ENCODE measurements around the gene RPA3.

- TF ChIP-seq CTCF (CRISPR knock-in tag; IDR thresholded peaks at IDR 0.05) (no peak), ZKSCAN5 (CRISPR knock-in tag; IDR thresholded peaks at IDR 0.05) (no peak), RNF2 (conservative IDR thresholded peaks at IDR 0.05; ENCODE audit: low read depth) (no peak), TAF1 (CRISPR knock-in tag; IDR thresholded peaks at IDR 0.05) (no peak), CENPX (CRISPR knock-in tag; IDR thresholded peaks at IDR 0.05) (no peak), ZNF674 (CRISPR knock-in tag; IDR thresholded peaks at IDR 0.05; ENCODE audit: low read depth) (no peak), ZNF790 (CRISPR knock-in tag; IDR thresholded peaks at IDR 0.05; ENCODE audit: borderline replicate concordance) (no peak), NFE2L2 (IDR thresholded peaks at IDR 0.05; ENCODE audit: low read length) (no peak), MXI1 (IDR thresholded peaks at IDR 0.05; ENCODE audit: borderline replicate concordance, low read depth, low read length) (no peak)
Observed at GRCh38 chr7:7694542-7694941, 23.9 kb downstream of the RPA3 start.

All from HepG2 (cell line).